Measurements from ENCODE around the gene TEDC2.

TEDC2 gene

DNA sequence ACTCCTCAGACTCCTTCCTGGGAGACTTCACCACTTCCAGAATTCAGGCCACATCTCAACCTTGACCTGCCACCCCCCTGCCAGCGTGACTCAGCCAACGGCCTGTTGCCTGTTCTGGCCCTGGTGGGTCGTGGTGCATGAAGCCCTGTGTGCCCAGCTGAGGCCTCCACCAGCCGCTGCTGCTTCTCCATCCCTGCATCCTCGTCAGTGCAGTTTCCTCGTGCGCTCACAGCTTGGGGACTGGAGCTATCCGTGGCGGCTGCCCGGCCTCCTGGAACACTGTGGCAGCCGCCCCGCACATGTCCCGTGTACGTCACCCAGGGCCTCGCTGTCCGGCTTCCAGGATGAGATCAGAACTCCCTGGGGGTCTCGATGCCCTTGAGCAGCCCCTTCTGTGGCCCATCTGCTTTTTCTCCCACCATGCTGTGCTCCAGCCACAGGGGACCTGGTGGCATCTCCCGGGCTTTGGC, 8.0 kb upstream of the TEDC2 start:
- Mint-ChIP-seq H3K27me3 (no peaks in the 10 kb centered on the region), H3K36me3 (peaks cover 3% of the 10 kb centered on the region), H3K4me3 (no peak overlapping the region)

DNA sequence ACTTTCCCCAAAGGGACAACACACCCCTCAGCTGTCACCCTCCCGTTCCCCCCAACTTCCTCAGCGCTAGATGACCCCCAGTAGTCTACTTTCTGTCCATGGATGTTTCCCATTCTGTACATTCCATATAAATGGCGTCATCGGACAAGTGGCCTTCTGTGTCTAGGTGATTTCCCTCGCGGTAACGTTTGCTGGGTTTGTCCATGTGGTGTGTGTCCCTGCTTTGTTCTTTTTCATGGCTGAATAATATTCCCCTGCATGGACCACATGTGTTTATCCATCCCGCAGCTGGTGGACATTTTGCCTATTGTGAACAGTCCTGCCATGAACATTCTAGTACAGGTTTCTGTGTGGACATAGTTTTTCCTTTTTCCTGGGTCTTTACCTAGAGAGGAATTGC, 7.3 kb upstream of the TEDC2 start:
- Mint-ChIP-seq H3K4me1 (ENCODE audit: low read depth) (no peaks in the 10 kb centered on the region), H3K36me3 (peaks cover 3% of the 10 kb centered on the region), H3K27me3 (no peaks in the 10 kb centered on the region), H3K4me3 (no peak overlapping the region), H3K9me3 (ENCODE audit: low read depth) (no peaks in the 10 kb centered on the region), H3K27ac (no peak overlapping the region)

More for the DNA sequence above, 8.0 kb upstream of the TEDC2 start:
- no peaks in the 10 kb centered on the region for H3K9me3 Mint-ChIP-seq (ENCODE audit: low read depth)
- H3K27ac Mint-ChIP-seq = no peak overlapping the region
- no peaks in the 10 kb centered on the region for H3K4me1 Mint-ChIP-seq (ENCODE audit: low read depth)

DNA sequence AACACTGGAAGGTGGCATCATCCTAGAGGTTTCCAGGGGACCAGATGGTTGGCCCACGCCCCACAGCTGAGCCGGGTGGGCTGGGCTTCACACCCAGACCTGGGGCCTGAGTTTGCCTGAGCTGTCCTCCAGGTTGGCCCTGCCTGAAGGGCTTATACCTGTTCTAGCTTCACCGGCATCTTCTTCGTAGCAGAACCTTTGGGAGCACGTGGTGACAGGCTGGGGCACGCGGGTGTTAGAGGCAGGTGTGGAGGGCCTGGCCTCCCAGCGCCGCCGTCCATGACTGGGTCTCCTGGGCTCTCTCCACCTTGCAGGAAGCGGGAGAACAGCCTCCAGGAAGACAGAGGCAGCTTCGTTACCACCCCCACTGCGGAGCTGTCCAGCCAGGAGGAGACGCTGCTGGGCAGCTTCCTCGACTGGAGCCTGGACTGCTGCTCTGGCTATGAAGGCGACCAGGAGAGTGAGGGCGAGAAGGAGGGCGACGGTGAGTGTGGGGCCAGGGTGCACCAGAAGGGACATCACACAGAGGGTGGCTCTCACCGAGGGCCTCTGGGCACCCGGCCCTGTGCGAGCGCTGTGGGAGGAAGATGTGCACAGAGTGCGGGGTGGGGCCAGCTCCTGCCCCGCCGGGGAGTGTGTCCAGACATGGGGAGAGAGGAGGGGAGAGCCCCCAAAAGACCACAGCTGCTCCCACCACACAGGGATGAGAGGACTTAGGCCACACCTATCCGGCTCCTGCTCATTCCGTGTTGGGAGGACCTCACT, 4.6 kb upstream of the TEDC2 start:
- no peaks in the 10 kb centered on the region for H3K9me3 Mint-ChIP-seq (ENCODE audit: low read depth)
- H3K4me3 Mint-ChIP-seq = no peak overlapping the region
- peaks cover 3% of the 10 kb centered on the region for H3K36me3 Mint-ChIP-seq

DNA sequence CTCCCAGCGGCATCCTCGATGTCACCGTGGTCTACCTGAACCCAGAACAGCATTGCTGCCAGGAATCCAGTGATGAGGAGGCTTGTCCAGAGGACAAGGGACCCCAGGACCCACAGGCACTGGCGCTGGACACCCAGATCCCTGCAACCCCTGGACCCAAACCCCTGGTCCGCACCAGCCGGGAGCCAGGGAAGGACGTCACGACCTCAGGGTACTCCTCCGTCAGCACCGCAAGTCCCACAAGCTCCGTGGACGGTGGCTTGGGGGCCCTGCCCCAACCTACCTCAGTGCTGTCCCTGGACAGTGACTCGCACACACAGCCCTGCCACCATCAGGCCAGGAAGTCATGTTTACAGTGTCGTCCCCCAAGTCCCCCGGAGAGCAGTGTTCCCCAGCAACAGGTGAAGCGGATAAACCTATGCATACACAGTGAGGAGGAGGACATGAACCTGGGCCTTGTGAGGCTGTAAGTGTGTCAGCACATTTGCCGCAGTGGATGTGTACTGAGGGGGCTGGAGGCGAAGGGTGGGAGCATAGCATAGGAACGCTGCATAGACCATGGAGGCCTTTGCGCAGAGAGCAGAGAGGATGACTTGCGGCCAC, 3.3 kb upstream of the TEDC2 start:
- H3K9me3 Mint-ChIP-seq (ENCODE audit: low read depth) = no peaks in the 10 kb centered on the region
- H3K4me3 Mint-ChIP-seq = no peak overlapping the region
- H3K4me1 Mint-ChIP-seq (ENCODE audit: low read depth) = peaks cover 7% of the 10 kb centered on the region
- H3K36me3 Mint-ChIP-seq = peaks cover 3% of the 10 kb centered on the region
- H3K27ac Mint-ChIP-seq = no peak overlapping the region
- no peaks in the 10 kb centered on the region for H3K27me3 Mint-ChIP-seq

More for the DNA sequence above, 4.6 kb upstream of the TEDC2 start:
- Mint-ChIP-seq H3K27ac (no peak overlapping the region), H3K27me3 (no peaks in the 10 kb centered on the region), H3K4me1 (ENCODE audit: low read depth) (peaks cover 7% of the 10 kb centered on the region)

DNA sequence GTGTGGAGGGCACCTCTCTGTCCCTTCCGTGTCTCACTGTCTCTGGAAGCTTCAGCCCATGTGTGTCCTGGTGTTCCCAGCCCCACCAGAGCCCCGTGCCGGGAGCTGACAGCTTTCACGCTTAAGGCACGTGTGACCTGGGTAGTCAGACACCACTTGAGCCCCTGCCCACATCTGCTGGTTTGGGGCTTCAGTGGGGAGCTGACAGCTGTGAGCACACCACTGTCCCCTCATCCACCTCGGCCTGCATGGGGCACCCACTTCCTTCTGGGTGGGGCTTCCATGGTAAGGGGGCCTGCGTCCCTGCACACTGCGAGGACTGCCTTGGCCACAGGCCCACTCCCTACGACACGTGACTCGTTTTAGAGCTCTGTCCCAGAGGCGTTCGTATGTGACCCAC, 2.6 kb upstream of the TEDC2 start:
- no peaks in the 10 kb centered on the region for H3K27me3 Mint-ChIP-seq
- no peak overlapping the region for H3K27ac Mint-ChIP-seq
- H3K4me3 Mint-ChIP-seq = no peak overlapping the region
- no peaks in the 10 kb centered on the region for H3K9me3 Mint-ChIP-seq (ENCODE audit: low read depth)
- H3K4me1 Mint-ChIP-seq (ENCODE audit: low read depth) = peaks cover 7% of the 10 kb centered on the region
- peaks cover 3% of the 10 kb centered on the region for H3K36me3 Mint-ChIP-seq

DNA sequence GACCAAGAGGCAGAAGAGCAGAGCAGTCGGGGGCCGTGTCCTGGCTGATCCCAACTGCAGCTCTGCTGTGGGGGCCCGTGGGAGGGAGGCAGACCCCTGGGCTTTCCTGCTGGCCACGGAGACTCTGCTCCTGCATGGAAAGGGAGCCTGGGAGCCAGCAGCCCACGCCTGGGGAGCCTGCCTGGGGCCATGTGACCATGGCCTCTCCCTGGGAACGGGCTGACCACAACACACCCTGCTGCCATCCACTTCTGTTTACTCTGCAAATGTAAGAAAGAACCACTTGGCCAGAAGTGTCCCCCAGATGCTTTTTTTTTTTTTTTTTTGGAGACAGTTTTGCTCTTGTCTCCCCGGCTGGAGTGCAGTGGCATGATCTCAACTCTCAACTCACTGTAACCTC, 2.0 kb upstream of the TEDC2 start:
- Mint-ChIP-seq H3K9me3 (ENCODE audit: low read depth) (no peaks in the 10 kb centered on the region), H3K4me3 (no peak overlapping the region), H3K27me3 (no peaks in the 10 kb centered on the region), H3K36me3 (peaks cover 3% of the 10 kb centered on the region), H3K4me1 (ENCODE audit: low read depth) (peaks cover 7% of the 10 kb centered on the region), H3K27ac (no peak overlapping the region)

DNA sequence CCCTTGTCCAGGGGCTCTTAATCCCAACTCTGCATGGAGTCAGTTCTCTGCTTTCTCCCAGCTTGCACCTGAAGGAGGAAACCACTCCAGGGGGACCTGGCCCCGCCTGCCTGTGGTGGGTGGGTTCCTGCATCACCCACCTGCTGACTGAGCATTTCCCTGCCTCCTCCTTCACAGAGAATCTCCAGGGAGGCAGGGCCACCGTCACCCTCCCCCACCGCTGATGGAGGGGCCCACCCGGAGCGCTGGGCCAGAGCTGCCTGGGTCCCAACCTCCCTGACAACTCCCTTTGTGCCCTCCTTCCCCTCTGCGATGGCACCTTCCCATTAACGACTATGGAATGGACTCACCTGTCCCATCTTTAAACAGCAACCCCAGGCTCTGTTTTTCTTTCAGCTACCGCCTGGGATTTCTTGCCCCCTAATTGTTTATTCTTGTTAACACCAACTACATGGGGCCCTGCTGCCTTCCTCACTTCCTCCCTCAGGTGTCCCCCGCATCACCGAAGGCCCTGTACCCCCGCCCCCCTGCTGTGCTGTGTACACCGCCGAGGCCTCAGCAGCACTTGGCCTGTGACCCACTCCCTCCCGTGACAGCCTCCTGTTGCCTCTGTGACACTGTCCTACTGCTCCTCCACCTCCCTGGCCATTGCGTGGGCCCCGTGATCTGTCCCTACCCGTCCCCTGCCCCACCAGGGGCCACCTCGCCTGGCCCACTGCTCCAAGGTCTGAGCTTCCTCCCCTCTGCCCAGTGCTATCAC, 842 bp upstream of the TEDC2 start:
- Mint-ChIP-seq H3K27ac (peak overlapping the region; percentile 81), H3K27me3 (no peaks in the 10 kb centered on the region), H3K9me3 (ENCODE audit: low read depth) (no peaks in the 10 kb centered on the region), H3K36me3 (no peaks in the 10 kb centered on the region), H3K4me3 (peak overlapping the region; percentile 92), H3K4me1 (ENCODE audit: low read depth) (peaks cover 7% of the 10 kb centered on the region)

DNA sequence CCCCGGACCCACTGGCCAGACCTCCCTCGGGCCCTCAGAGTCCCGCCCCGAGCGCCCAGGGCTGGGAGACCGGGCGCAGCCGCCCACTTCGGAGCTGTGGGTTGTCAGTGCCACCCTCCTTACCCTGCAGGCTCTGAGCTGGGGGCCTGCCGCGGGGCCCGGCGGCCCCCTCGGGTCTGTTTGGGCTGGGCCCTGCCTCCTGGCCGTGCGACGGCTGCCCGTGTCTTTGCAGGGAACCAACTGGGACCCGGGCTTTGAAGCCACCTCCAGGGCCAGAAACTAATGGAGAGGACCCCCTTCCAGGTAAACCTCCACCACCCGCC, 443 bp downstream of the TEDC2 start:
- H3K36me3 Mint-ChIP-seq = no peaks in the 10 kb centered on the region
- H3K4me3 Mint-ChIP-seq = peak overlapping the region; percentile 61
- no peaks in the 10 kb centered on the region for H3K9me3 Mint-ChIP-seq (ENCODE audit: low read depth)
- no peaks in the 10 kb centered on the region for H3K27me3 Mint-ChIP-seq
- peaks cover 7% of the 10 kb centered on the region for H3K4me1 Mint-ChIP-seq (ENCODE audit: low read depth)
- no peak overlapping the region for H3K27ac Mint-ChIP-seq

DNA sequence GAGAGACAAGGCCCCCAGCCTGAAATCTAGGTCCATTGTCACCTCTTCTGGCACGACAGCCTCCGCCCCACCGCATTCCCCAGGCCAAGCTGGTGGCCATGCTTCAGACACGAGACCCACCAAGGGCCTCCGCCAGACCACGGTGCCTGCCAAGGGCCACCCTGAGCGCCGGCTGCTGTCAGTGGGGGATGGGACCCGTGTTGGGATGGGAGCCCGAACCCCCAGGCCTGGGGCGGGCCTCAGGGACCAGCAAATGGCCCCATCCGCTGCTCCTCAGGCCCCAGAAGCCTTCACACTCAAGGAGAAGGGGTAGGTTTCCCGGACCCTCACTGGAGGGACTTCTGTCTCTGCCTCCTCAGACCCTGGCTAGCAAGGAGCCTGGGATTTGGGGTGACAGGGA, 1.0 kb downstream of the TEDC2 start:
- Mint-ChIP-seq H3K9me3 (ENCODE audit: low read depth) (no peaks in the 10 kb centered on the region), H3K27ac (no peak overlapping the region), H3K4me1 (ENCODE audit: low read depth) (peaks cover 7% of the 10 kb centered on the region), H3K36me3 (no peaks in the 10 kb centered on the region), H3K4me3 (peak overlapping the region; percentile 61), H3K27me3 (no peaks in the 10 kb centered on the region)

DNA sequence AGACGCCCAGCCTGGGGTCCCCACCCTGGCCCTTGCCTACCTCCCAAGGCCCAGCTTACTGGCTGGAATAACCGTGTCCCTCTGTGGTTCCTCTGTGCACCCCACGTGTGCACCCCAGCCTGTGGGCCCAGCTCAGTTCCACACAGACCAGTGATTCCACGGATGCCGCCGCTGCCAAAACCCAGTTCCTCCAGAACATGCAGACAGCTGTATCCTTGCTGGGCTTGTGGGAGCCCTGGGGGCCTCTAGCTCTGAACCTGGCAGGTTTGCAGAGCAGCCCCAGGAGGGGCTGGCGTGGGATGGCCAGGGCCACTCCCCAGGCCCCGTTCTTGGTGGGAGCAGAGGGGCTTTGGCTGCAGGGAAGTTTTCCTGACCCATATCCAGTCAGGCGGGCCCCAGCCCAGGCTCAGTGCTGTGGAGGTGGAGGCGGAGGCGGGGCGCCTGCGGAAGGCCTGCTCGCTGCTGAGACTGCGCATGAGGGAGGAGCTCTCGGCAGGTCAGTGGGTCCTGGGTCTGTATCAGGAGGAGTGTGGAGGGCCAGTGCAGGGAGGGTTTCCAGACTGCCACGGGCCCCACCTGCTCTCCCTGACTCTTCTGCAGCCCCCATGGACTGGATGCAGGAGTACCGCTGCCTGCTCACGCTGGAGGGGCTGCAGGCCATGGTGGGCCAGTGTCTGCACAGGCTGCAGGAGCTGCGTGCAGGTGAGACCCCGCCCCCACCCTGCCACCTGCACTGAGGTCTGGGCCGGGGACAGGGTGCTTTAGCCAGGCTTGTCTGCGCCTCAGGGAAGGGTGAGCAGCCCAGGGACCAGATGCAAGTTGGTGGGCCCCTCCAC, 2.3 kb downstream of the TEDC2 start:
- Mint-ChIP-seq H3K9me3 (ENCODE audit: low read depth) (no peaks in the 10 kb centered on the region), H3K36me3 (no peaks in the 10 kb centered on the region), H3K4me3 (no peak overlapping the region)

DNA sequence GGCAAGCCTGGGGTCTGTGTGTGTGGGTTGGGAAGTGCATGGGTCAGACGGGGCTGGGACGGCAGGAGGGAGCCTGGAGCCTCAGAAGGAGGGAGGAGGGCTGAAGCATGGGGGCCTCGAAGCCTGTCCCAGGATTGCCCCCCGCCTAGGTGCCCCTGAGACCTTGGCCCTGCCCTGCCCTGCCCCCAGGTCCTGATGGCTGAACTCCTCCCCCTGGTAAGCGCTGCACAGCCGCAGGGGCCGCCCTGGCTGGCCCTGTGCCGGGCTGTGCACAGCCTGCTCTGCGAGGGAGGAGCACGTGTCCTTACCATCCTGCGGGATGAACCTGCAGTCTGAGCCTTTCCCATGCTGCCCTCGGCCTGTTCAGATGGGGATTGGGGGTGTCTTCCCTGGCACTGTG, 4.4 kb downstream of the TEDC2 start:
- no peak overlapping the region for H3K4me3 Mint-ChIP-seq
- H3K9me3 Mint-ChIP-seq (ENCODE audit: low read depth) = no peaks in the 10 kb centered on the region
- no peak overlapping the region for H3K27ac Mint-ChIP-seq
- peaks cover 6% of the 10 kb centered on the region for H3K4me1 Mint-ChIP-seq (ENCODE audit: low read depth)
- H3K27me3 Mint-ChIP-seq = no peaks in the 10 kb centered on the region
- H3K36me3 Mint-ChIP-seq = no peaks in the 10 kb centered on the region

More for the DNA sequence above, 2.3 kb downstream of the TEDC2 start:
- Mint-ChIP-seq H3K27me3 (no peaks in the 10 kb centered on the region), H3K27ac (no peak overlapping the region), H3K4me1 (ENCODE audit: low read depth) (peaks cover 7% of the 10 kb centered on the region)

DNA sequence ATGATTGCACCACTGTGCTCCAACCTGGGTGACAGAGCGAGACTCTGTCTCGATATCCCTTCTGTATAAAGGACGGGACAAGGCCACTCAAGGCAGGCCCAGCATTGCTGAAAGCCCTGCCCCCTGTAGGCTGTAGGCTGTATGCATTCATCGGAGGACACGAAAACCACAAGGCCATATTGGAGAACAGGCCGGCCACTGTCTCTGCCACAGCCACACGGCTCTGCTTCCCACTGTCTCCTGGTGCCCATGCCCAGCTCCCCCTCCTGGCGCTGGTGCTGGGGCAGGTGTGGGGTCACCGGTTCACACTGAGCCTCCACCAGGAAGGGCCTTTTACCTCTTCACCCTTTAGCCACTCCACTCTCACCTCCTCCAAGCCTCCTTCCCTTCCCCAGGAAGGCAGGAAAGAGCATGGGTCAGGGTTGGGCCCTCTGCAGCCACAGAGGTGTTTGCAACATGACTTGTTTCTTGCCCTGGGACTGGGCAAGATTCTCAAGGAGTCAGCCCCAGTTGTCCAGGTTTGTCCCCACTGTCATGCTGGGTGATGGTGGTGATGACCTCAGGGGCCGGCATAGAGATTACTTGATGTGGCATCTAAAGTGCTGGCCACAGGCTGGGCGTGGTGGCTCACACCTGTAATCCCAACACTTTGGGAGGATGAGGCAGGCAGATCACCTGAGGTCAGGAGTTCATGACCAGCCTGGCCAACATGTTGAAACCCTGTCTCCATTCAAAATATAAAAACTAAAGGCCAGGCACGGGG, 5.9 kb downstream of the TEDC2 start:
- no peak overlapping the region for H3K27ac Mint-ChIP-seq
- H3K27me3 Mint-ChIP-seq = peaks cover 6% of the 10 kb centered on the region
- peaks cover 7% of the 10 kb centered on the region for H3K4me1 Mint-ChIP-seq (ENCODE audit: low read depth)
- H3K9me3 Mint-ChIP-seq (ENCODE audit: low read depth) = no peaks in the 10 kb centered on the region
- no peak overlapping the region for H3K4me3 Mint-ChIP-seq
- H3K36me3 Mint-ChIP-seq = no peaks in the 10 kb centered on the region

DNA sequence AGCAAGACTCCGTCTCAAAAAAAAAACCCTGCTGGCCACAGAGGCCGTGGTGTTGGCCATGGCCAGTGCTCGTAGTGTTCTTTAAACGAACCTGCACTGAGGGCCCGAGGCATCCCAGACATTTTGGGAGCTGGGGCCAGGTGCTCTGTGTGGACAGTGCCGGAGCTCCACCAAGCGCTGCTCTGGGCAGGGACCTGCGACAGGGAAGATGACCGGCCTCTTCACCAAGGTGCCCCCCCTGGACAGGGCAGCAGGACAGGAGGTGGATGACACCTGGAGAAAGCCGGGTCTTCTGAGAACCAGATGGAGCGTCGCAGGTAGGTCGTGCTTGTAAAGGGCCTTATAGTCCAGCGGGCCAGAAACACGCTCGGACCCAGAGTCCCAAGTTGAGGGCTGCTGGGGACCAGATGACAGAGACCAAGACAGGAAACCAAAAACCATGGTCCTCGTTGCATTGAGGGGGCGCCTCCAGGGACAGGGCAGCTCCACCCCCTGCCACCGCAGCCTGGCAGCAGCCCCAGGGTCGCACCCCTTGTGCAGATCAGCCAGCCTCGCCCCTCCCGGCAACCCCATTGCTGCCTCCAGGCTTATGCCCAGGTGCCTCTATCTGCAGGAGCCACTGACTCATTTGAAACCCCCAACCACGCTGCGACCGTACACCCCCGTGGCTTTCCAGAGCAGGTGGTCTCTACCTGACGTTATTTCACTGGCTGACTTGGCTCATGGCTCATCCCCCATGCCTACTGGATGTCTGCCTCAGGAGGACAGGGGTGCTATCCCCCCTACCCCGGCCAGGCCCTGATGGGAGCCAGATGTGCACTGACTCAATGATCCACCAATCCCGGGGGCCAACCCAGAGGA, 7.0 kb downstream of the TEDC2 start:
- no peaks in the 10 kb centered on the region for H3K36me3 Mint-ChIP-seq
- peaks cover 7% of the 10 kb centered on the region for H3K4me1 Mint-ChIP-seq (ENCODE audit: low read depth)
- no peaks in the 10 kb centered on the region for H3K9me3 Mint-ChIP-seq (ENCODE audit: low read depth)
- peaks cover 6% of the 10 kb centered on the region for H3K27me3 Mint-ChIP-seq
- H3K4me3 Mint-ChIP-seq = peak overlapping the region; percentile 27
- H3K27ac Mint-ChIP-seq = no peak overlapping the region

All from activated naive CD8-positive, alpha-beta T cell (primary cell).